ENCODE measurements around the gene ARHGEF26. TPM values are rescaled to one million over a fixed set of nuclear protein-coding genes. Genes with fewer than 3 reads are reported as not detected.

Gene ARHGEF26
- polyA plus RNA-seq, 1 experiment: 0.56 TPM

DNA sequence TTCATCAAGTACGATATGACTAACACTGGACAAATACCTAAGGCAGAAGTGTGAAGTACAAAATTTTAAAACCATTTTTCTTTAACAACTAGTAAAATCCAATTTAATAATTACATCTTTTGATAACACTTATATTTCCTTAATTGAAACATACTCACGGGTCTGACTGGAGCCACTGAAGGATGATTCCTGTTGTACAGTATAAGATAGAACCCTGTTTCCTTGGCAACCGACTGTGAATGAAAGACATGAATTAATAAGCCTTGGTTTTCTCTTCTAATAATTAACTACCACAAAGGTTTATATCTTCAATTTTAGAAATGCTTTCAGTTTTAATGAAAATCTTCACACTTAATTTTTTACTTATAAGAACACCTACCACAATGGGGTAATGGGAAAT lies 183.7 kb downstream of the ARHGEF26 start:
- TF ChIP-seq, protein P1, sequence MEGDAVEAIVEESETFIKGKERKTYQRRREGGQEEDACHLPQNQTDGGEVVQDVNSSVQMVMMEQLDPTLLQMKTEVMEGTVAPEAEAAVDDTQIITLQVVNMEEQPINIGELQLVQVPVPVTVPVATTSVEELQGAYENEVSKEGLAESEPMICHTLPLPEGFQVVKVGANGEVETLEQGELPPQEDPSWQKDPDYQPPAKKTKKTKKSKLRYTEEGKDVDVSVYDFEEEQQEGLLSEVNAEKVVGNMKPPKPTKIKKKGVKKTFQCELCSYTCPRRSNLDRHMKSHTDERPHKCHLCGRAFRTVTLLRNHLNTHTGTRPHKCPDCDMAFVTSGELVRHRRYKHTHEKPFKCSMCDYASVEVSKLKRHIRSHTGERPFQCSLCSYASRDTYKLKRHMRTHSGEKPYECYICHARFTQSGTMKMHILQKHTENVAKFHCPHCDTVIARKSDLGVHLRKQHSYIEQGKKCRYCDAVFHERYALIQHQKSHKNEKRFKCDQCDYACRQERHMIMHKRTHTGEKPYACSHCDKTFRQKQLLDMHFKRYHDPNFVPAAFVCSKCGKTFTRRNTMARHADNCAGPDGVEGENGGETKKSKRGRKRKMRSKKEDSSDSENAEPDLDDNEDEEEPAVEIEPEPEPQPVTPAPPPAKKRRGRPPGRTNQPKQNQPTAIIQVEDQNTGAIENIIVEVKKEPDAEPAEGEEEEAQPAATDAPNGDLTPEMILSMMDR (IDR thresholded peaks at IDR 0.05; ENCODE audit: low read depth, low read length): no peak
- H3K27ac ChIP-seq (ENCODE audit: low read depth, low read length): no peak overlapping the region
- ChIA-PET POLR2A (no interaction called here), CTCF (interaction anchor here (0.9 to 1.1 kb wide), 2 partner anchors 51 to 52 kb away, joined by 3 read pairs; no protein-coding TSS in a partner anchor)
- no peaks in the 10 kb centered on the region for H3K27me3 ChIP-seq (ENCODE audit: control insufficient read depth, insufficient read depth, low read length)
- DNase-seq (ENCODE audit: low read depth, low spot score): no peak
- H3K9me3 ChIP-seq (ENCODE audit: control insufficient read depth, insufficient read depth, low read length): no peaks in the 10 kb centered on the region
- H3K4me3 ChIP-seq (ENCODE audit: low read depth, low read length): no peak overlapping the region

DNA sequence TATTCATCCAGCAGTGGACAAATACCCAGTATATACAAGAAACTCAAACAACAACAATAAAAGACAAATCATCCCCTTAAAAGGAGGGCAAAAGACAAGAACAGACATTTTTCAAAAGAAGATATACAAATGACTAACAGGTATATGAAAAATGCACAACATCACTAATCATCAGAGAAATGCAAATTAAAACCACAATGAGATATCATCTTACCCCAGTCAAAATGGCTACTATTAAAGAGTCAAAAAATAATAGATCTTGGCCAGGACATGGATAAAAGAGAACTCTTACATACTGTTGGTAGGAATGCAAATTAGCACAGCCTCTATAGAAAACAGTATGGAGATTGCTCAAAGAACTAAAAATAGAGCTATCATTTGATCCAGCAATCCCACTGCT lies 186.2 kb downstream of the ARHGEF26 start:
- Histone ChIP-seq H3K27ac (ENCODE audit: low read depth, low read length) (no peak overlapping the region), H3K9me3 (ENCODE audit: control insufficient read depth, insufficient read depth, low read length) (no peaks in the 10 kb centered on the region), H3K27me3 (ENCODE audit: control insufficient read depth, insufficient read depth, low read length) (no peaks in the 10 kb centered on the region), H3K4me3 (ENCODE audit: low read depth, low read length) (no peak overlapping the region)
- POLR2A ChIA-PET: no interaction called here
- TF ChIP-seq, protein P1 (IDR thresholded peaks at IDR 0.05; ENCODE audit: low read depth, low read length): no peak
- CTCF ChIA-PET: interaction anchor here (0.6 kb wide), 1 partner anchor 22 kb away, joined by 3 read pairs; no protein-coding TSS in a partner anchor
- no peak for DNase-seq (ENCODE audit: low read depth, low spot score)

Other genes with a start within 250 kb of the ARHGEF26 start
- gene DHX36, start 203.1 kb downstream of the ARHGEF26 start, polyA plus RNA-seq (2011; rRNA removed): 42.3 and 49.3 TPM in 2 replicates

Measured in AG04450 (cell line).